ENCODE measurements around the gene SGMS1.

Gene SGMS1

GRCh38 chr10:50520115-50520514 lies 103.6 kb downstream of the SGMS1 start:
- no peaks in the 10 kb centered on the region for H3K9me3 Mint-ChIP-seq
- H3K4me1 Mint-ChIP-seq (ENCODE audit: low read depth), result peaks cover 14% of the 10 kb centered on the region
- H3K4me3 Mint-ChIP-seq, result no peak overlapping the region
- no peak overlapping the region for H3K27ac Mint-ChIP-seq
- H3K27me3 Mint-ChIP-seq (ENCODE audit: low read depth), result no peaks in the 10 kb centered on the region
- peaks cover 18% of the 10 kb centered on the region for H3K36me3 Mint-ChIP-seq (ENCODE audit: low read depth)

DNA sequence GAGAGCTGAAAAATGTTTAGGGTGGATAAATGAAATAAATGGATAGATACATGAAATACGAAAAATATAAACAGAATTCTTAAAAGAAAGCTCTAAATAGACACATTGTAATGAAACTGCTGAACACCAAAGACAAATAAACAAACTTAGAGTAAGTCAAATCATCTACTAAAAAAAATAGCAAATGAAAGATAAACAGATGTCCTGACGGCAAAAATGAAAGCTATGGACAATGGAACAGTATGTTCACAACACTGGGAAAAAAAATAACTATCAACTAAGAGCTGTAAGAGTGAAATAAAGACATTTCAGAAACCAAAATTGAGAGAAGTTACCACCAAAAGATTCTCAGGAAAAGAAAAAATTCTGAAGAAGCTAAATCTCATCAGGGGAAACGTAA lies 106.1 kb downstream of the SGMS1 start:
- no peaks in the 10 kb centered on the region for H3K27me3 Mint-ChIP-seq (ENCODE audit: low read depth)
- H3K27ac Mint-ChIP-seq, result no peak overlapping the region
- peaks cover 14% of the 10 kb centered on the region for H3K36me3 Mint-ChIP-seq (ENCODE audit: low read depth)
- H3K9me3 Mint-ChIP-seq, result no peaks in the 10 kb centered on the region
- no peak overlapping the region for H3K4me3 Mint-ChIP-seq
- H3K4me1 Mint-ChIP-seq (ENCODE audit: low read depth), result peaks cover 14% of the 10 kb centered on the region

GRCh38 chr10:50516171-50516570 lies 107.6 kb downstream of the SGMS1 start:
- Mint-ChIP-seq H3K27ac (no peak overlapping the region), H3K4me3 (no peak overlapping the region), H3K4me1 (ENCODE audit: low read depth) (peaks cover 27% of the 10 kb centered on the region), H3K27me3 (ENCODE audit: low read depth) (no peaks in the 10 kb centered on the region), H3K9me3 (no peaks in the 10 kb centered on the region), H3K36me3 (ENCODE audit: low read depth) (peaks cover 17% of the 10 kb centered on the region)

- H3K4me1 Mint-ChIP-seq (ENCODE audit: low read depth), result peaks cover 32% of the 10 kb centered on the region
- peaks cover 17% of the 10 kb centered on the region for H3K36me3 Mint-ChIP-seq (ENCODE audit: low read depth)
- H3K9me3 Mint-ChIP-seq, result no peaks in the 10 kb centered on the region
- no peaks in the 10 kb centered on the region for H3K27me3 Mint-ChIP-seq (ENCODE audit: low read depth)
- H3K27ac Mint-ChIP-seq, result no peak overlapping the region
- H3K4me3 Mint-ChIP-seq, result no peak overlapping the region
These were observed 108.3 kb downstream of the SGMS1 start for GRCh38 chr10:50515420-50515819.

DNA sequence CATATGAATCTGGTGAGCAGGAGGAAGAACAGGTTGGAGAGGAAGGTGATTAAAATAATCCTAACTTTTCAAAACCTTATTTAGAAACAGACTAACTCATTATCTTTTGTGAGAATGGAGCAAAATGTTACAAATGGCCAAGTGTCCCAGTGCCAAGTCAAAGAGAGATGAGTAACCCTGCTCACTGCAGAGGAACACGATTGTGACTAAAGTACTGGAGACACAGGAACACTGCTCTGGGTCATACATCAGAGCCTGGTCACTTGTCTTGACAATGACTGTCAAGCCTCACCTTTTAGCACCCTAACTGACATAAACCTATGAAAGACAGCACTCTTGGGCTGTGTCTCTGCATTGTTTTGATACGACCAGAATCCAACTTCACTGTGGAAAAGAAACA lies 108.8 kb downstream of the SGMS1 start:
- Mint-ChIP-seq H3K4me3 (no peak overlapping the region), H3K36me3 (ENCODE audit: low read depth) (peaks cover 17% of the 10 kb centered on the region), H3K9me3 (no peaks in the 10 kb centered on the region), H3K27me3 (ENCODE audit: low read depth) (no peaks in the 10 kb centered on the region), H3K4me1 (ENCODE audit: low read depth) (peaks cover 34% of the 10 kb centered on the region), H3K27ac (no peak overlapping the region)

DNA sequence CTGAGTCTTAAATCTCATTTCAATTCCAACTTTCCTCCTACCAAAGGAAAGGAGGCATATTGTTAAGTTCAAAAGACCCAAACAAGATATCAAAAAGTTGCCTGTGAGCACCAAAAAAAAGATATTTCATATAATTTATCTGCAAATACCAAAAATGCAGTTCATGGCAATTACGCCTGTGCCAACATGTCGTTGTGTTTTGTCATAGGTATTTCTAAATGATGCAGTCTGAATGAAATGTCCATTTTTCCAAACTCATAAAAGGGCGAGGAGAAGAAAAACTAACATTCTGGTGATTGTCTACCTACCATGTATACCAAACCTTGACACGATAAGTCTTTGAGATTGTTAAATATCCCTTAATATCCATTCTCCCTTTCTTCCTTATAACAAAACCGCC lies 109.8 kb downstream of the SGMS1 start:
- H3K36me3 Mint-ChIP-seq (ENCODE audit: low read depth), result peaks cover 16% of the 10 kb centered on the region
- H3K4me3 Mint-ChIP-seq, result no peak overlapping the region
- H3K27me3 Mint-ChIP-seq (ENCODE audit: low read depth), result no peaks in the 10 kb centered on the region
- H3K9me3 Mint-ChIP-seq, result no peaks in the 10 kb centered on the region
- peaks cover 41% of the 10 kb centered on the region for H3K4me1 Mint-ChIP-seq (ENCODE audit: low read depth)
- H3K27ac Mint-ChIP-seq, result no peak overlapping the region

DNA sequence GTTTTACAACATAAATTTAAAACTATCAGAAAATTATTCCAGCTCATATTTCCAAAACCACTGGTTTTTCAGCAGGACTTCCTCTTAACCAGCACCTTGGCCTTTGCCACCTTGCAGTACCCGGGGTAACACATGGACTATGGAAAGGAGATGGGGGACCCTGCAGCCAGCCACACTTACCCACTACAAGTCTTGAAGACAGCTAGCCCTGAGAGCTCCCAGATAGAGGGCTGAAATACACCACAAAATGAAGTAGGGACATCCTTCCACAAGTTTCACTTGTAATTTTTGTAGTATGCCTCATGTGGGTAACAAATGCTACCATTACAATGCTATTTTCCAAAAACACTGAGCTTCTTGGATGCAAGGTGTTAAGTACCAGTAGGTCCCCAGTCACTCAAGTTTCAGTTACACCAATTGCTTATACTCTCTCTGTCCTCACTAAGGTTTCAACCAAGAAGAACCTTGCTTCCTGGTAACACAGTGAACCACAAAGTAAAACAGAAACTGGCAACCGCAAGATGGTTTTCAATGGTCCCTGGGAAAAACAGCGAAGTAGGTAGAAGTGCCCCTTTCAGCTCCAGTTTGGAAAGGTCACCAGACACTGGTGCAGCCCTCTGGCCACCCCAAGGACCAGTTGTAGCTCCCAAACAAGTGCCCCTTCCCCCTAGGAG lies 110.9 kb downstream of the SGMS1 start:
- Mint-ChIP-seq H3K36me3 (ENCODE audit: low read depth) (peaks cover 14% of the 10 kb centered on the region), H3K4me3 (peak overlapping the region; percentile 63), H3K27me3 (ENCODE audit: low read depth) (no peaks in the 10 kb centered on the region), H3K27ac (peak overlapping the region; percentile 76), H3K4me1 (ENCODE audit: low read depth) (peaks cover 49% of the 10 kb centered on the region), H3K9me3 (no peaks in the 10 kb centered on the region)

DNA sequence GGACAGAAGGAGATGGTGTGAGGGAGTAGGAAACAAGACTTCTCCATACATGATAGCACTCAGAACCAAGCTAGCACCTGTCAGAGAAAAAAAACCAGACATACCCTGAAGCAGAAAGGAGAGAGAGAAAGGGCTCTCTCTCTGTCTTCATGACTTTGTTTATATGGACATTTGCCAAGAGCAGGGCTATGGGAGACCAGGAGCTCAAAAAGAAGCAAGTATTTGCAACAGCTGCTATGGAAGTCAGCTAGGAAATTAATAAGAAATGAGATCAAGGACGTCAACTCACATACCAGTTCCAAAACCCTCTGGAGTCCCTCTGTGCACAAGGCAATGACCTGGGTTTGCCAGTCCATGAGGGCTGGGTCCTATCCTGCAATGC lies 111.6 kb downstream of the SGMS1 start:
- H3K9me3 Mint-ChIP-seq, result no peaks in the 10 kb centered on the region
- H3K27ac Mint-ChIP-seq, result peak overlapping the region; percentile 76
- H3K4me1 Mint-ChIP-seq (ENCODE audit: low read depth), result peaks cover 51% of the 10 kb centered on the region
- peaks cover 11% of the 10 kb centered on the region for H3K36me3 Mint-ChIP-seq (ENCODE audit: low read depth)
- peak overlapping the region; percentile 0 for H3K4me3 Mint-ChIP-seq
- H3K27me3 Mint-ChIP-seq (ENCODE audit: low read depth), result no peaks in the 10 kb centered on the region

GRCh38 chr10:50511492-50512213 lies 112.1 kb downstream of the SGMS1 start:
- H3K4me3 Mint-ChIP-seq, result peak overlapping the region; percentile 0
- peaks cover 51% of the 10 kb centered on the region for H3K4me1 Mint-ChIP-seq (ENCODE audit: low read depth)

GRCh38 chr10:50510517-50511473 lies 113.0 kb downstream of the SGMS1 start:
- H3K27me3 Mint-ChIP-seq (ENCODE audit: low read depth), result no peaks in the 10 kb centered on the region
- peaks cover 56% of the 10 kb centered on the region for H3K4me1 Mint-ChIP-seq (ENCODE audit: low read depth)
- H3K36me3 Mint-ChIP-seq (ENCODE audit: low read depth), result peaks cover 8% of the 10 kb centered on the region
- no peak overlapping the region for H3K4me3 Mint-ChIP-seq
- no peak overlapping the region for H3K27ac Mint-ChIP-seq
- no peaks in the 10 kb centered on the region for H3K9me3 Mint-ChIP-seq

More at GRCh38 chr10:50511492-50512213, 112.1 kb downstream of the SGMS1 start:
- Mint-ChIP-seq H3K36me3 (ENCODE audit: low read depth) (peaks cover 8% of the 10 kb centered on the region), H3K27me3 (ENCODE audit: low read depth) (no peaks in the 10 kb centered on the region), H3K9me3 (no peaks in the 10 kb centered on the region), H3K27ac (peak overlapping the region; percentile 32)

- H3K27me3 Mint-ChIP-seq (ENCODE audit: low read depth), result no peaks in the 10 kb centered on the region
- H3K4me3 Mint-ChIP-seq, result no peak overlapping the region
- peaks cover 56% of the 10 kb centered on the region for H3K4me1 Mint-ChIP-seq (ENCODE audit: low read depth)
These were observed 115.3 kb downstream of the SGMS1 start for GRCh38 chr10:50508315-50509051.

DNA sequence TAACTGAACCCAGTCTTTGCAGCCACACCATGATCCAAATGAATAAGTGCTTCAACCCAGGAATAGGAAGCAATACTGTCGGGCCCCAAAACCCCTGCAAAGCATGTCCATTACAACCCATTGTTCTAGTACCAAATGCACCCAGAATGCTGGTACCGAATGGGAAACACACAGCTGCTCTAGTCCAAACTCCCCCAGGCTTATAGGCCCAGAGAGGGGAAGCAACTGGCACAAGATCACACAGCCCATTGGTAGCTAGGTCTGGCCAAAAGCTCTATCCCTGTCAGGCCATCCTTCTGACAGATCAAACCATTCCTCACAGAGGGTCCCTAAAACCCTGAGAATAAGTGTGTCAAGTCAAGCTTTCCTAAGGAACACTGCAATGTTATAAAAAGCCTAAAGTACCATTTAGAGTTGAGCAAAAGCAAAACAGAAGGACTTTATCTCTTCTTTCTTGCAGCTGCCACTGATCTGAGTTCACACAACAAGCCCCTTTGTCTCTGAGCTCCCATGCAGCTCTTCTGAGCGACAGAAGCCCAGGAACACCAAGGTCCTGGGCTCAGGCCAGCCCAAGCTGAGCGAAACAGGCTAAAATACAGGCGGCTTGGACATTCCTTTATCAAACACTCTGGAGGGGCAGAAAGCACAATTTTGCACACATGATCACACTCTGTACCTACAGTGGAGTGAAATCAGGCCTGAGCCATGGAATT lies 116.7 kb downstream of the SGMS1 start:
- no peaks in the 10 kb centered on the region for H3K27me3 Mint-ChIP-seq (ENCODE audit: low read depth)
- H3K36me3 Mint-ChIP-seq (ENCODE audit: low read depth), result peaks cover 8% of the 10 kb centered on the region
- no peaks in the 10 kb centered on the region for H3K9me3 Mint-ChIP-seq
- H3K4me3 Mint-ChIP-seq, result no peak overlapping the region
- H3K27ac Mint-ChIP-seq, result no peak overlapping the region
- peaks cover 55% of the 10 kb centered on the region for H3K4me1 Mint-ChIP-seq (ENCODE audit: low read depth)

More at GRCh38 chr10:50508315-50509051, 115.3 kb downstream of the SGMS1 start:
- peaks cover 8% of the 10 kb centered on the region for H3K36me3 Mint-ChIP-seq (ENCODE audit: low read depth)
- H3K27ac Mint-ChIP-seq, result no peak overlapping the region
- H3K9me3 Mint-ChIP-seq, result no peaks in the 10 kb centered on the region

- Mint-ChIP-seq H3K9me3 (no peaks in the 10 kb centered on the region), H3K4me3 (no peak overlapping the region), H3K27me3 (ENCODE audit: low read depth) (no peaks in the 10 kb centered on the region), H3K36me3 (ENCODE audit: low read depth) (peaks cover 5% of the 10 kb centered on the region), H3K4me1 (ENCODE audit: low read depth) (peaks cover 44% of the 10 kb centered on the region), H3K27ac (no peak overlapping the region)
These were observed 119.4 kb downstream of the SGMS1 start for GRCh38 chr10:50504389-50504788.

All from T-helper 1 cell treated with Interleukin-12 subunit alpha and Interleukin-12 subunit beta and Interleukin-4 antibody, amounts not matched to agents 30 μg/mL and 1 μg/mL, for 36 hours (primary cell).